Mucosa of descending colon (tissue), 3 donors: ENCODE measurements around the gene PRKAB1. TPM values are rescaled to one million over a fixed set of nuclear protein-coding genes. Genes with fewer than 3 reads are reported as not detected.

Experiments
- ATAC-seq: fragments of 200-7000 bp; cut with Tn5 transposase; one replicate; pipeline ENCODE4 v1.9.1; 2020; ENCODE audit warnings: mild to moderate bottlenecking, moderate library complexity
- DNase-seq, 3 donors: peaks; one replicate each; pipeline ENCODE4 v3.0.0-alpha.2; 2020
- H3K36me3 ChIP-seq: fragments of 200-600 bp; one replicate; pipeline ENCODE4 v1.8.0; 2021; ENCODE audit warnings: low read depth, mild to moderate bottlenecking
- H3K4me1 ChIP-seq: fragments of 200-600 bp; one replicate; pipeline ENCODE4 v1.8.0; 2021; ENCODE audit warnings: low read depth, mild to moderate bottlenecking
- H3K4me3 ChIP-seq: fragments of 200-600 bp; one replicate; pipeline ENCODE4 v1.8.0; 2021; ENCODE audit warnings: mild to moderate bottlenecking
- H3K9me3 ChIP-seq: fragments of 200-600 bp; one replicate; pipeline ENCODE4 v1.8.0; 2021; ENCODE audit warnings: mild to moderate bottlenecking
- intact Hi-C, 2 donors: fragments of 100-400 bp; cut with DNase I in 1 of 2; cut with micrococcal nuclease in 1 of 2; formaldehyde crosslinking; loops; one replicate each; pipeline versions ENCODE4 v1.11.0 to v1.11.1; 2022; cut with DNase I, micrococcal nuclease
- total RNA-seq, 3 donors: library from RNA; stranded (reverse); fragmentation: NEBNext Ultra II Directional in 2 of 3; extraction: Animal tissue kit (Norgen Biotek cat#: 25700) in 2 of 3; gene quantifications; one replicate each; pipeline versions ENCODE4 v1.2.1 to v1.2.4, GENCODE V29; 2021 to 2023
- TF ChIP-seq, protein P1 (sequence below): fragments of 200-600 bp; IDR thresholded peaks from one replicate; pipeline ENCODE4 v1.8.0; 2022; ENCODE audit warnings: antibody characterized with exemption, mild to moderate bottlenecking
- donor health status: DM: no; HTN: no; CAD: no; lungs with moderate emphysema.
- donor health status: DM: no; HTN: no; CAD: no.
- donor health status: DM: no; HTN: yes; CAD: no.

PRKAB1 gene
- total RNA-seq, 3 donors from 2014 or later = 63.8 to 127 (median 90.1) TPM

- no peaks in the 10 kb centered on the region for H3K9me3 ChIP-seq
- H3K36me3 ChIP-seq = no peaks in the 10 kb centered on the region
- H3K4me3 ChIP-seq = no peak overlapping the region
- ATAC-seq (no peak), DNase-seq (no peak)
- TF ChIP-seq, protein P1, sequence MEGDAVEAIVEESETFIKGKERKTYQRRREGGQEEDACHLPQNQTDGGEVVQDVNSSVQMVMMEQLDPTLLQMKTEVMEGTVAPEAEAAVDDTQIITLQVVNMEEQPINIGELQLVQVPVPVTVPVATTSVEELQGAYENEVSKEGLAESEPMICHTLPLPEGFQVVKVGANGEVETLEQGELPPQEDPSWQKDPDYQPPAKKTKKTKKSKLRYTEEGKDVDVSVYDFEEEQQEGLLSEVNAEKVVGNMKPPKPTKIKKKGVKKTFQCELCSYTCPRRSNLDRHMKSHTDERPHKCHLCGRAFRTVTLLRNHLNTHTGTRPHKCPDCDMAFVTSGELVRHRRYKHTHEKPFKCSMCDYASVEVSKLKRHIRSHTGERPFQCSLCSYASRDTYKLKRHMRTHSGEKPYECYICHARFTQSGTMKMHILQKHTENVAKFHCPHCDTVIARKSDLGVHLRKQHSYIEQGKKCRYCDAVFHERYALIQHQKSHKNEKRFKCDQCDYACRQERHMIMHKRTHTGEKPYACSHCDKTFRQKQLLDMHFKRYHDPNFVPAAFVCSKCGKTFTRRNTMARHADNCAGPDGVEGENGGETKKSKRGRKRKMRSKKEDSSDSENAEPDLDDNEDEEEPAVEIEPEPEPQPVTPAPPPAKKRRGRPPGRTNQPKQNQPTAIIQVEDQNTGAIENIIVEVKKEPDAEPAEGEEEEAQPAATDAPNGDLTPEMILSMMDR = no peak
- H3K4me1 ChIP-seq = peaks cover 33% of the 10 kb centered on the region
- intact Hi-C loops = no loop called here
These were observed 22.1 kb downstream of the PRKAB1 start for GRCh38 chr12:119689935-119690500.

GRCh38 chr12:119691202-119691810 lies 23.4 kb downstream of the PRKAB1 start:
- peaks cover 33% of the 10 kb centered on the region for H3K4me1 ChIP-seq
- no peak for DNase-seq
- no peak for ATAC-seq
- intact Hi-C loops = no loop called here
- no peak overlapping the region for H3K4me3 ChIP-seq
- TF ChIP-seq, protein P1 = no peak
- H3K36me3 ChIP-seq = no peaks in the 10 kb centered on the region
- no peaks in the 10 kb centered on the region for H3K9me3 ChIP-seq

GRCh38 chr12:119692410-119692809 lies 24.5 kb downstream of the PRKAB1 start:
- peak; percentile 42 for ATAC-seq
- H3K36me3 ChIP-seq = no peaks in the 10 kb centered on the region
- intact Hi-C loops = no loop called here
- no peak for DNase-seq
- TF ChIP-seq, protein P1 = no peak
- no peak overlapping the region for H3K4me3 ChIP-seq
- peaks cover 32% of the 10 kb centered on the region for H3K4me1 ChIP-seq
- no peaks in the 10 kb centered on the region for H3K9me3 ChIP-seq

DNA sequence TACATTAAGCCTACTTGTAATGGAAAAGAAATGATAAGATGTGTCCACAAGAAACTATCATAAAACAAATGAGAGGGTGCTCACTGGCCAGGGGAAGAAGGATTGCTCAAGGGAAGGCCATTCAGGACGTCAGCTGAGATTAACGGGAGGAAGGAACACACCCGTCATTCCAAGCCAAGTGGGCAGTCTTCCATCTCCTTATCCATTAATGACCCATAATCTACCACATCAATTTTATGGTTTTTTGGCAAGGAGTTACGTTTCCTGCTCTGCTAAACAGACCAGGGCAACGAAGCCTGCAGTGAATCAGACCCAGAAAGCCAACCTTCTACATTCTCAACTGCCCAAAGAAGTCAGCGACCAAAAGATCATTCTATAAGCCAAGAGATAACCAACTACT lies 25.1 kb downstream of the PRKAB1 start:
- H3K36me3 ChIP-seq = no peaks in the 10 kb centered on the region
- DNase-seq (peak in 1 of 3 donors; percentile 87), ATAC-seq (peak; percentile 92)
- no peak overlapping the region for H3K4me3 ChIP-seq
- no peaks in the 10 kb centered on the region for H3K9me3 ChIP-seq
- TF ChIP-seq, protein P1 = no peak
- peaks cover 26% of the 10 kb centered on the region for H3K4me1 ChIP-seq
- intact Hi-C loops = no loop called here

GRCh38 chr12:119693511-119693910 lies 25.6 kb downstream of the PRKAB1 start:
- intact Hi-C loops = no loop called here
- no peak for DNase-seq
- no peaks in the 10 kb centered on the region for H3K36me3 ChIP-seq
- TF ChIP-seq, protein P1 = no peak
- no peaks in the 10 kb centered on the region for H3K9me3 ChIP-seq
- H3K4me3 ChIP-seq = no peak overlapping the region
- ATAC-seq = no peak
- H3K4me1 ChIP-seq = peaks cover 23% of the 10 kb centered on the region
